ENCODE data around the gene PLIN1. TPM values are rescaled to one million over a fixed set of nuclear protein-coding genes. Genes with fewer than 3 reads are reported as not detected.

Gene PLIN1
- total and polyA plus RNA-seq, 2 donors (not counting 3 experiments of a cell fraction or from before 2014, with no cell fraction given) = 0.07 TPM; not detected in 1

- DNase-seq (ENCODE audit: low read depth, low spot score) = no peak
- TF ChIP-seq FOS (IDR thresholded peaks at IDR 0.05; ENCODE audit: borderline replicate concordance, insufficient read depth, low read length) (no peak), CTCF (IDR thresholded peaks at IDR 0.05; ENCODE audit: extremely low read depth in 1 of 2, insufficient read depth in 1 of 2, low read depth in 1 of 2, low read length in 2 of 2) (no peak), JUN (IDR thresholded peaks at IDR 0.05; ENCODE audit: borderline replicate concordance, insufficient read depth, insufficient read length, low read depth) (no peak), GATA2 (IDR thresholded peaks at IDR 0.05; ENCODE audit: insufficient read depth, insufficient read length, low read depth, low read length) (no peak), EZH2 (IDR thresholded peaks at IDR 0.05; ENCODE audit: borderline replicate concordance, low read depth, low read length, severe bottlenecking) (no peak), MAX (IDR thresholded peaks at IDR 0.05; ENCODE audit: insufficient read depth, insufficient read length) (no peak), POLR2A (IDR thresholded peaks at IDR 0.05; ENCODE audit: low read depth, low read length) (no peak), MYC (IDR thresholded peaks at IDR 0.05; ENCODE audit: low read depth, low read length) (no peak), POLR2AphosphoS5 (IDR thresholded peaks at IDR 0.05; ENCODE audit: insufficient read depth, low read depth, low read length) (no peak)
- no TSS peak for BruUV-seq (replicated peaks)
- ChIA-PET POLR2A (no interaction called here), CTCF (interaction anchor here (1.0 to 4.4 kb wide), 7 partner anchors 9 to 242 kb away, joined by 3 to 55 read pairs (median 7); partner anchors contain the start of gene KIF7)
- H3K9me3 ChIP-seq (replicated peaks; ENCODE audit: control insufficient read depth, insufficient read depth, low read length) = no peaks in the 10 kb centered on the region
- H4K20me1 ChIP-seq (replicated peaks; ENCODE audit: control insufficient read depth, extremely low read depth, insufficient read depth, low read length) = no peaks in the 10 kb centered on the region
- H3K9me1 ChIP-seq (replicated peaks; ENCODE audit: control insufficient read depth, extremely low read depth, insufficient read depth, low read length) = no peaks in the 10 kb centered on the region
- dilution Hi-C loops (cut with MboI; ENCODE audit: extremely low pct_ligation_motif_present, low sequenced_read_pairs) (no loop called here), intact Hi-C loops (cut with micrococcal nuclease) (no loop called here)
- H3K79me2 ChIP-seq (ENCODE audit: control insufficient read depth, insufficient read depth, low read length) = no peaks in the 10 kb centered on the region
- no peak for FAIRE-seq
- peaks cover 0 to 15% of the 10 kb centered on the region in 2 experiments for H3K36me3 ChIP-seq (ENCODE audit: control insufficient read depth in 2 of 2, extremely low read depth in 1 of 2, insufficient read depth in 2 of 2, low read length in 2 of 2)
- H3K9ac ChIP-seq (replicated peaks; ENCODE audit: extremely low read depth, insufficient read depth, low read length) = no peak overlapping the region
- no peak overlapping the region for H2AFZ ChIP-seq (ENCODE audit: low read depth, low read length)
- H3K27ac ChIP-seq (ENCODE audit: insufficient read depth, low read depth, low read length) = no peak overlapping the region
- no peaks in the 10 kb centered on the region for H3K27me3 ChIP-seq (ENCODE audit: control insufficient read depth in 2 of 2, insufficient read depth in 2 of 2, low read length in 2 of 2)
- H3K4me3 ChIP-seq (replicated peaks in 1 of 3; ENCODE audit: insufficient read depth in 1 of 3, low read depth in 1 of 3, low read length in 3 of 3) = no peak overlapping the region
- H3K4me2 ChIP-seq (ENCODE audit: insufficient read depth, low read length) = no peak overlapping the region
- H3K4me1 ChIP-seq (ENCODE audit: control insufficient read depth, extremely low read depth, insufficient read depth, low read length) = no peaks in the 10 kb centered on the region
These were observed 33.5 kb downstream of the PLIN1 start for GRCh38 chr15:89645680-89646079.

All from endothelial cell of umbilical vein (primary cell).